ENCODE data around the gene TUBA1C. TPM values are rescaled to one million over a fixed set of nuclear protein-coding genes. Genes with fewer than 3 reads are reported as not detected.

TUBA1C gene
- total RNA-seq, 1 donor from 2014 or later: 99.4 TPM

GRCh38 chr12:49283541-49284429, 18.9 kb downstream of the TUBA1C start:
- no peak for DNase-seq (ENCODE audit: low spot score)

- DNase-seq (ENCODE audit: low spot score): no peak
Observed at GRCh38 chr12:49284672-49285071, 19.8 kb downstream of the TUBA1C start.

DNA sequence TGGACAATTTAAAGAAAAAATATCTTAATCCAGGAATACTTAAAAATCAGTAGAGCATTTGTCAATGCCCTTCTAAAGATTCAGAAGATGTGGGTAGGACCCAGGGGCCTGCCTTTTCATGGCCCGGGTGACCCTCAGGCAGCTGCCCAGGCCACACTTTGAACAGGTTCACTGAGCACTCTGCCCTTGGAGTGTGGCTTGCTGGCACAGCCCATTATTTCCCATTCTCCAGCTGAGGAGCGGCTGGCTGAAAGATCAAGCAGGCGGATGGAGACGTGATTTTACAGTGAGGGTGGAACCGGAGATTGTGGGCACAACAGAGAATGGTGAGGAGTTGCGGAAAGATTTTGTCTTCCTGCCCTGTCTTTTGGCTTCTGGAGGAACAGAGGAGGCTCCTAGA, 23.0 kb downstream of the TUBA1C start:
- DNase-seq (ENCODE audit: low spot score): no peak

DNA sequence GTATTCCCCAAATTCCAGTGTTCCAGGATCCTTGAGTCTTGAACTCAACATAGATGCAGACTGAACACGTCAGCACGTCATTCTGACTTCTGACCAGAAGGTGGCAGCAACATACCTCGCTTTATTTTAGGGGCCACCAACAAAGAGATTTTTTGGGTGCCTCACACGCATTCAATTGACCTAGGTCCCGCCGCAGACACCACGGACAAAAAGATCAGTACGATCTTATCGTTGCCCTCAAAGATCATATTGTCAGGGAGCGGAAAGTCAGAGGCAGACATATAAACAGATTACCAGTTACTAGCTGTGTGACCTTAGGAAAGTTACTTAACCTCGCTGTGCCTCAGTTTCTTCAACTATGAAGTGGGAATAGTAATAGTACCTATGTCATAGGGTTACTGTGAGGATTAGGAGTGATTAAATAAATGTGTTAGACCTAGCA, 23.6 kb downstream of the TUBA1C start:
- DNase-seq (ENCODE audit: low spot score): peak; percentile 62

DNA sequence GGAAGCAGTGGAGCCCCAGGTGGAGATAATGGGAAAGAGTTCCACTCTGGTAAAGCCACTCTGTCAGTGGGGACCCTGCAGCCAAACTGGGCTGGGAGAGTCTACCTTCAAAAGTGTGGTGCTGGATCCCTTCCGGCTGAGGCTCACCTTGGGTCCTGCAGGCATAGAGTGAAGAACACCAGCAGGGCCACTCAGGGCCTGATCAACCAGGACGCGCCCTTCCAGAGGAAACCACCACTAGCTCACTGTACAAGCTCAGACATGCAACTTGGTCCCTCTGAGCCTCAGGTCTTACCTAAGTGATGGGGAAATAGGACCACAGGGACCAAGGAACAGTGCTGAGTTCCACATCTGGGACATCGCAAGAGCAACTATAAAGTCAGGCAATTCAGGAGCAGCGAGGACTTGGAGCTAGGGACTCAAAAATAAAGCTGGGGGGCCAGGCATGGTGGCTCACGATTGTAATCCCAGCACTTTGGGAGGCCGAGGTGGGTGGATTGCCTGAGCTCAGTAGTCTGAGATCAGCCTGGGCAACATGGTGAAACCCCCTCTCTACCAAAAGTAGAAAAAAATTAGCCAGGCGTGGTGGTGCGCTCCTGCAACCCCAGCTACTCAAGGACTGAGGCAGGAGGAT, 24.2 kb downstream of the TUBA1C start:
- no peak for DNase-seq (ENCODE audit: low spot score)

DNA sequence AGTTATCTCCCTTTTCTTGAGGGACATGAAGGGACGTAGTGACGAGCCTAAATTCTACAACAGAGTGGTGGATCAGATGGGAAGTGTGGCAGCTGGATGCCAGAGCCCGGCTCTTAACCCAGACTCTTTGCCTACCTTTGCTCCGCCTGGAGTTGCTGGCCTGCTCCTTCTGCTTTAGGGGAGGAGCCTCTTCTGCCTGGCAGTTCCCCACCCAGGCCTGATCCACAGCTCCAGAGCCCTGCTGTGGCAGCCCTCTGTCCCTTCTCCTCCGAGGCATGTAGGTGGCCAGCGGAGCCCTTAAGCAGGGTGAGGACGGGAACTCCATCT, 27.8 kb downstream of the TUBA1C start:
- DNase-seq (ENCODE audit: low spot score): no peak

DNA sequence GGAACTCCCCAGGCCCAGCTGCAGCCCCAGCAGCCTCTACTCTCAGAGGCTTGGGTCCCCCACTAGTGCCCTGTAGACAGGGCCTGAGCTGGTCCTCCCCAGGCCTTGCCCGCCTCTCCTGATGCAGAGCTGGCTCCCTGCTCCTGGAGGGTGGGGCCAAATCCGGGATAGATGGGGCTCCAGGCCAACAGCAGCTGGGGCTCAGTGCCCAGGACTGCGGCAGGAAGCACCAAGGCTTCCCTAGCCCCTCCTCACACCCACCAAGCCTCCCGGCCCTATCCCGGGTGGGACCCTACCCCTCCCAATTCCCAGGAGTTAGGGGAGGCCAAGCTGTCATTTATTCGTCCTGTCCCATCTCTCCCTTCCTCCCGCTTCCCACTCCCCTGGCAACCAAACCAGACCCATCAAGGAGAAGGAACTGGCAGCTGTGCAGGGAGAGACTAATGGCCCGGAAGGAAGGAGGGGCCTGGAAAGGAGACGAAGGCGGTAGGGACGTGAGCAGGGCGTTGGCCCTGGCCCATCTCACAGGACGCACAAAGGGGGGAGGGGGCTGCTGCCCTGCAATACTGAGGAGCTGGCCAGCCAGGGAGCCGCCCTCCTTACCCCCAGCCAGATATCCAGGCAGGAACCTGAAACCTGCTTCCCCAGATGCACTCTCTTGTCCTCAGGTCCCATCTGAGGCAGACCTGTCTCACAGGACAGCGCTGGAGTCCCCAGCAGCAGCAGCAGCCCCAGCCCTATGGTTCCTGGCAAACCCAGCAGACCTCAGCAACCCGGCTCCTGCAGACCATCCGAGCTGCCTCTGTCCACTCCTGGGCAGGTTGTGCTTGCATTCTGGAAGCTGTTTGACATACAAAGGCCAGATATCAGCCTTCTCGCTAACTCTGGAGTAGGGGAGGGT, 28.4 kb downstream of the TUBA1C start:
- DNase-seq (ENCODE audit: low spot score): no peak

- DNase-seq (ENCODE audit: low spot score): no peak
Observed at GRCh38 chr12:49294086-49294803, 29.4 kb downstream of the TUBA1C start.

GRCh38 chr12:49294804-49295081, 29.9 kb downstream of the TUBA1C start:
- DNase-seq (ENCODE audit: low spot score): no peak

GRCh38 chr12:49295082-49295936, 30.4 kb downstream of the TUBA1C start, which contains the start of gene PRPH:
TSS of gene PRPH (plus strand) at chr12:49295147. CDS start at chr12:49295201, 54 bp downstream.
- DNase-seq (ENCODE audit: low spot score): no peak

GRCh38 chr12:49296034-49296835, 31.4 kb downstream of the TUBA1C start:
- no peak for DNase-seq (ENCODE audit: low spot score)

DNA sequence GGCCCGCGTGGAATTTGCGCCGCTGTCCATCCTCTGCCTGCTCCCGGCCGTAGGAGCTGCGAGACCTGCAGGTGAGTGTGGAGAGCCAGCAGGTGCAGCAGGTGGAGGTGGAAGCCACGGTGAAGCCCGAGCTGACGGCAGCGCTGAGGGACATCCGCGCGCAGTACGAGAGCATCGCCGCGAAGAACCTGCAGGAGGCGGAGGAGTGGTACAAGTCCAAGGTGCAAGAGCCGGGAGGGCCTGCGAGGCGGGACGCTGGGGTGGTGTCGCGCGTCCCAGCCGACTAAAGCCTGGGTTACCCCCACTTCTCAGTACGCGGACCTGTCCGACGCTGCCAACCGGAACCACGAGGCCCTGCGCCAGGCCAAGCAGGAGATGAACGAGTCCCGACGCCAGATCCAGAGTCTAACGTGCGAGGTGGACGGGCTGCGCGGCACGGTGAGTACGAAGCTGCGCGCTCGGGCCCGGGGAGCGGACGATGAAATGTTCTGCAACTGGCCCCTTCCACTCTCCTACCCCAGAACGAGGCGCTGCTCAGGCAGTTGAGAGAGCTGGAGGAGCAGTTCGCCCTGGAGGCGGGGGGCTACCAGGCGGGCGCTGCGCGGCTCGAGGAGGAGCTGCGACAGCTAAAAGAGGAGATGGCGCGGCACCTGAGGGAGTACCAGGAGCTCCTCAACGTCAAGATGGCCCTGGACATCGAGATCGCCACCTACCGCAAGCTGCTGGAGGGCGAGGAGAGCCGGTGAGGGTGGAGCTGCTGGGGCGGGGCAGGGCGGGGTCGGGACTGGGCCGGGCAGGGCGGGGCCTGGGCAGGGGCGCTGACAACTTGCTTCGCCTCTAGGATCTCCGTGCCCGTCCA, 32.2 kb downstream of the TUBA1C start:
- no peak for DNase-seq (ENCODE audit: low spot score)

DNA sequence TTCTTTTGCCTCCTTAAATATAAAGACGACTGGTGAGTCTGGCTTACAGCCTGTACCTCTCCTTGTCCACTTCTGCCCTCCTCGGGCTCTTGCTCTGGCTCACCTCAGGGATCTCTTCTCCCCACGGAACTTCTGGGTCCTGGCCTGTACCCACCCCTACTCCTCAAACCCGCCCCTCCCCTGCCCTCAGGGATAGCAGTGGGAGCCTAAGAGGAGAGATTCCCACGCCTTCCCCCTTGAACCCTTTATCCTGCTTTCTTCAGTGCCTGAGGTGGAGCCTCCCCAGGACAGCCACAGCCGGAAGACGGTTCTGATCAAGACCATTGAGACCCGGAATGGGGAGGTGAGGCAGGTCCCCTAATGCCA, 32.8 kb downstream of the TUBA1C start:
- DNase-seq (ENCODE audit: low spot score): no peak

DNA sequence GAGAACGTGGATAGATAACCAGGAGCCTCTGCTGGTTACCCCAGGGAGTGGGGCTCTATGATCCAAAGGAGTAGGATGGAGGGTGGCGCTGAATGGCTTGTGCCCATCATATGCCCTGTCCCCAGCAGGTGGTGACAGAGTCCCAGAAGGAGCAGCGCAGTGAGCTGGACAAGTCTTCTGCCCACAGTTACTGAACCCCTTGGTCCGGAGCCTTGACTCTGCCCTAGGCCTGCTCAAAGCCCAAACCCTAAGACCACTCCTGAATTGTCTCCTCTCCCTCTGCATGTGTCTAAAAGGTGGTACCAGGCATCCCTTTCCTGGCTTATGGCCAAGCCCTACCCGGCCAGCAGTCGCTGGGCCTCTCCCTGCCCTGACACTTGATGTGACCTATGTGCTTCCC, 33.3 kb downstream of the TUBA1C start:
- no peak for DNase-seq (ENCODE audit: low spot score)

DNA sequence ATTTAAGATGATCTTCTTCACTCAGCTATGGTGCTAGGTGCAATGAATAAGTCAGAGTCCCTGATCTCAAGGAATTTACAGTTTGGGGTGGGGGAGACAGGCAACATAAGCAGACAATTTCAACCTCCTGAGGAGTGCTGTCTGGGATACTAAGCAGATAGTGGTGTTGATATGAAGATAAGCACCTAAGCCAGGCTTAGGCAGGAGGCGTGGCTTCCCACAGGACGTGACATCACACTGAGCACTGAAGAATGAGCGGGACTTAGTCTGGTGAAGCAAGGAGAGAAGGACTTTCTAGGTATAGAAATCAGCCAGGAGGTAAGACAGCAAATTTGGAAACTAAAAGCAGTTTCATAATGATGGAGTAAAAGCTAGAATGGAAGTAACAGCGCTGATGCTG, 36.9 kb downstream of the TUBA1C start:
- DNase-seq (ENCODE audit: low spot score): no peak

DNA sequence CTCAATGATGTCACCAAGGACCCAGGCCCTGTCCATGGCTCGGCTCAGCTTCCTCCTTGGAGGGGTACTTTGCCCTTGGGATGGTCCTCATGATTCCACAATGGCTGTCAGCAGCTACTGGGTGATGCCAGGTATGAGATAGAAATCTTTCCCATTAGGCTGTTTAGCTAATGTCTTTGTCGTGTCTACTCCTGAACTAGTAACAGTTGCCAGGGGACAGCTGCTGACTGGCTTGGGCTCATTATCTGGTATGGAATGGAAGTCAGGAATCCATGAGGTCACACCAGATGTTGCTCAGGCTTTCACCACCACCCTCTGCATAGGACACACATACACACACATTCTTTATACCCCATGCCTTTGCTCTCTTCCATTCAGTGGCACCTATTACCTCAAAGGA, 39.3 kb downstream of the TUBA1C start:
- no peak for DNase-seq (ENCODE audit: low spot score)

- DNase-seq (ENCODE audit: low spot score): no peak
Observed at GRCh38 chr12:49305762-49306510, 41.1 kb downstream of the TUBA1C start.

DNA sequence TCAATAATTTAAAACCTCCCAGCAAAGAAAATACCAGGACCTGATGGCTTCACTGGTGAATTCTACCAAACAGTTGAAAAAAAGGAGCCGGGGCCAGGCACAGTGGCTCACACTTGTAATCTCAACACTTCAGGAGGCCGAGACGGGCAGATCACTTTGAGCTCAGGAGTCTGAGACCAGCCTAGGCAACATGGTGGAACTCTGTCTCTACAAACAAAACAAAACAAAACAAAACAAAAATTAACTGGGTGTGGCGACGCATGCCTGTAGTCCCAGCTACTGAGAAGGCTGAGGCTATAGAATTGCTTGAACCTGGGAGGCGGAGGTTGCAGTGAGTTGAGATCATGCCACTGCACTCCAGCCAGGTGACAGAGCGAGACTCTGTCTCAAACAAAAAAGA, 44.5 kb downstream of the TUBA1C start:
- DNase-seq (ENCODE audit: low spot score): no peak
